HepG2 (cell line): ENCODE results near the gene UGCG. TPM values are rescaled to one million over a fixed set of nuclear protein-coding genes. Genes with fewer than 3 reads are reported as not detected.

Experiments used
- ATAC-seq: fragments of 200-7000 bp; cut with Tn5 transposase; 3 replicates; pipeline ENCODE4 v1.9.1; 2020; ENCODE audit warnings: mild to moderate bottlenecking, moderate library complexity
- BruUV-seq: library from RNA; stranded (reverse); fragments of 400-500 nt; replicated peaks from 2 replicates; lab custom pipeline; 2021; lab: Mats Ljungman, UMichigan
- CTCF ChIA-PET: fragments of 300-600 bp; formaldehyde crosslinking; extraction: SDS; loops from one replicate; lab custom pipeline; 2021; ENCODE audit warnings: low total read pairs, inconsistent platforms, low intra/inter-chr PET ratio; lab: Yijun Ruan, JAX
- POLR2A ChIA-PET: fragments of 350-600 bp; sonication (Branson Sonifier 250); formaldehyde crosslinking; loops from one replicate; lab custom pipeline; 2020; ENCODE audit warnings: antibody characterized with exemption, inconsistent platforms; lab: Yijun Ruan, JAX
- DNase-seq: peaks from one replicate; pipeline ENCODE4 v3.0.0-alpha.2; 2015; ENCODE audit warnings: low spot score
- FAIRE-seq: peaks from 3 replicates; lab custom pipeline; 2011; peaks lifted over from hg19 to GRCh38; lab: Jason Lieb, UNC
- H2AFZ ChIP-seq: one replicate; pipeline ENCODE4 v1.6.1; 2011; ENCODE audit warnings: low read length, inconsistent platforms
- H3K27ac ChIP-seq: fragments of 300-600 bp; 3 replicates; pipeline ENCODE4 v1.8.0; 2011; ENCODE audit warnings: mixed run types, mild to moderate bottlenecking, mixed read lengths, low read length, inconsistent platforms; ENCODE audit not compliant: insufficient read depth; ENCODE audit errors: extremely low read length
- H3K27me3 ChIP-seq, 2 experiments: fragments of 200-600 bp in 1 of 2; 2 replicates in 1 of 2; 3 replicates in 1 of 2; pipeline versions ENCODE4 v1.6.0 to v1.8.0; 2011; ENCODE audit warnings: low read length in 2 of 2, mild to moderate bottlenecking in 2 of 2, moderate library complexity in 2 of 2, inconsistent platforms in 1 of 2; ENCODE audit not compliant: insufficient read depth in 2 of 2, control insufficient read depth in 1 of 2
- H3K36me3 ChIP-seq, 2 experiments: fragments of 200-600 bp in 1 of 2; replicated peaks in 1 of 2; 2 replicates in 1 of 2; 3 replicates in 1 of 2; pipeline versions ENCODE4 v1.5.1 to v1.8.0; 2011; ENCODE audit warnings: low read length in 2 of 2, inconsistent platforms in 1 of 2; ENCODE audit not compliant: insufficient read depth in 2 of 2, control insufficient read depth in 1 of 2
- H3K4me1 ChIP-seq: 2 replicates; pipeline ENCODE4 v1.5.1; 2012; ENCODE audit warnings: low read length, inconsistent platforms; ENCODE audit not compliant: insufficient read depth
- H3K4me2 ChIP-seq: 2 replicates; pipeline ENCODE4 v1.6.0; 2011; ENCODE audit warnings: low read depth, low read length, inconsistent platforms
- H3K4me3 ChIP-seq, 3 experiments: fragments of 200-600 bp in 1 of 3; sonication (generic), shearing (Covaris generic) in 1 of 3; replicated peaks in 1 of 3; 2 replicates each; pipeline ENCODE4 v1.5.1; 2011 to 2016; ENCODE audit warnings: low read length in 3 of 3, inconsistent platforms in 2 of 3, low read depth in 2 of 3, mild to moderate bottlenecking in 2 of 3, control low read depth in 1 of 3, mixed read lengths in 1 of 3; ENCODE audit not compliant: insufficient read depth in 1 of 3
- H3K79me2 ChIP-seq: one replicate; pipeline ENCODE4 v1.6.1; 2011; ENCODE audit warnings: low read length, inconsistent platforms; ENCODE audit not compliant: insufficient read depth
- H3K9ac ChIP-seq: 2 replicates; pipeline ENCODE4 v1.6.0; 2011; ENCODE audit warnings: mild to moderate bottlenecking, low read depth, low read length, inconsistent platforms; ENCODE audit not compliant: insufficient read depth
- H3K9me3 ChIP-seq: 2 replicates; pipeline ENCODE4 v1.5.1; 2012; ENCODE audit warnings: mild to moderate bottlenecking, low read length
- H4K20me1 ChIP-seq: 2 replicates; pipeline ENCODE4 v1.6.0; 2011; ENCODE audit warnings: inconsistent platforms, mild to moderate bottlenecking, low read length, moderate library complexity; ENCODE audit not compliant: insufficient read depth
- ARID5B ChIP-seq: IDR thresholded peaks from 2 replicates; pipeline ENCODE4 v1.4.0; 2020; ENCODE audit warnings: mild to moderate bottlenecking, missing genetic modification reagents
- CHD2 ChIP-seq: IDR thresholded peaks from 2 replicates; pipeline ENCODE4 v1.6.1; 2011; ENCODE audit warnings: low read depth, low read length, improper control_type of control experiment
- MTA1 ChIP-seq: sonication (generic); formaldehyde crosslinking; IDR thresholded peaks from 2 replicates; pipeline ENCODE4 v1.4.0; 2020; ENCODE audit warnings: missing genetic modification reagents, mild to moderate bottlenecking, borderline replicate concordance
- U2AF2 ChIP-seq: fragments of 200-400 bp; formaldehyde crosslinking; IDR thresholded peaks from 2 replicates; pipeline ENCODE4 v1.6.1; 2017; ENCODE audit warnings: low read depth, mild to moderate bottlenecking, low read length
- ZNF431 ChIP-seq: sonication (generic); formaldehyde crosslinking; IDR thresholded peaks from 2 replicates; pipeline ENCODE4 v1.9.0; 2022; ENCODE audit warnings: missing genetic modification reagents, low read depth, mild to moderate bottlenecking, borderline replicate concordance
- WGBS: methylation state at CpG from one replicate; pipeline ENCODE4 v1.1.6; 2017; ENCODE audit warnings: low lambda C conversion rate; 5-methylcytosine and 5-hydroxymethylcytosine counted together
- in situ Hi-C: cut with HindIII; loops from 2 replicates; pipeline ENCODE4 v1.10.0; 2017; ENCODE audit warnings: low pct_unique_long_range_greater_than_20kb; ENCODE audit not compliant: extremely low pct_ligation_motif_present
- intact Hi-C: fragments of 100-400 bp; cut with micrococcal nuclease; formaldehyde crosslinking; loops from one replicate; pipeline ENCODE4 v1.10.0; 2022; ENCODE audit not compliant: unreplicated experiment
- polyA plus RNA-seq, 8 experiments: library from polyadenylated mRNA; depleted of rRNA in 3 of 8; stranded (reverse) in 7 of 8; unstranded in 1 of 8; fragments of >200 nt; fragmentation: Illumina TruSeq in 4 of 8; extraction: Trizol in 4 of 8; gene quantifications; 2 replicates each; pipeline versions ENCODE4 v1.2.1 to v1.2.3, GENCODE V29; 2011 to 2016; ENCODE audit warnings: low read depth in 4 of 8, missing spikeins in 1 of 8, mixed read lengths in 1 of 8; ENCODE audit not compliant: insufficient read depth in 1 of 8
- total RNA-seq, 5 experiments: library from RNA; depleted of rRNA; stranded (reverse); fragments of >200 nt; fragmentation: Illumina TruSeq; extraction: Trizol; gene quantifications; 2 replicates each; pipeline ENCODE4 v1.2.3, GENCODE V29; 2016; ENCODE audit warnings: low read depth in 1 of 5

UGCG gene
- total and polyA plus RNA-seq, 2 of the 13 experiments (the other 11 are each of a cell fraction or from before 2014, with no cell fraction given) = 10.5 to 13.9 TPM

GRCh38 chr9:111979561-111979960 is 82.9 kb downstream of the UGCG start:
- in situ Hi-C loops = no loop called here

More at GRCh38 chr9:111979561-111979960, 82.9 kb downstream of the UGCG start:
- FAIRE-seq (no peak), DNase-seq (no peak), ATAC-seq (0 out of 3 replicates have a peak, but pooled peaks have one; percentile 24)
- Histone ChIP-seq H3K9me3 (no peaks in the 10 kb centered on the region), H4K20me1 (no peaks in the 10 kb centered on the region), H3K4me3 (no peak overlapping the region), H3K27me3 (peaks cover 0 to 19% of the 10 kb centered on the region in 2 experiments; a peak in 3 of 5 replicates), H3K27ac (no peak overlapping the region), H3K9ac (no peak overlapping the region), H3K36me3 (no peaks in the 10 kb centered on the region), H3K4me2 (no peak overlapping the region), H3K4me1 (0 out of 2 replicates have a peak, but pooled peaks cover 2% of the 10 kb centered on the region), H2AFZ (no peak overlapping the region), H3K79me2 (no peaks in the 10 kb centered on the region)
- TF ChIP-seq MTA1 (CRISPR knock-in tag) (no peak), U2AF2 (no peak), ZNF431 (CRISPR knock-in tag) (no peak), CHD2 (no peak), ARID5B (no peak)
- POLR2A ChIA-PET = no interaction called here
- CTCF ChIA-PET = no interaction called here
- WGBS = 68% methylated on average over 3 of the region's 3 CpGs
- intact Hi-C loops = loop anchor here (10.0 kb wide), 1 partner anchor 95 kb away; no protein-coding TSS in a partner anchor
- BruUV-seq = no TSS peak
